Stimulated activated CD8-positive, alpha-beta memory T cell treated with anti-CD3 and anti-CD28 coated beads, Interleukin-15, amount 100 ng/mL, for 1 hour (primary cell): ENCODE measurements around the gene PARD3.

Source experiments
- DNase-seq: peaks from one replicate; pipeline ENCODE4 v3.0.0-alpha.2; 2020; ENCODE audit warnings: low read depth

PARD3 gene

GRCh38 chr10:34183016-34183796 lies 631.9 kb downstream of the PARD3 start:
- no peak for DNase-seq

- DNase-seq: no peak
Observed at GRCh38 chr10:34181553-34182300, 633.4 kb downstream of the PARD3 start.

GRCh38 chr10:34180749-34181148 lies 634.3 kb downstream of the PARD3 start:
- DNase-seq: no peak

GRCh38 chr10:34179280-34179679 lies 635.8 kb downstream of the PARD3 start:
- no peak for DNase-seq

- DNase-seq: no peak
Observed at GRCh38 chr10:34178756-34179155, 636.3 kb downstream of the PARD3 start.

- no peak for DNase-seq
Observed at GRCh38 chr10:34178196-34178595, 636.9 kb downstream of the PARD3 start.

GRCh38 chr10:34177445-34177844 lies 637.7 kb downstream of the PARD3 start:
- DNase-seq: no peak

- no peak for DNase-seq
Observed at GRCh38 chr10:34176351-34176750, 638.7 kb downstream of the PARD3 start.

- DNase-seq: no peak
Observed at GRCh38 chr10:34175121-34175520, 640.0 kb downstream of the PARD3 start.

- DNase-seq: no peak
Observed at GRCh38 chr10:34172936-34173533, 642.1 kb downstream of the PARD3 start.

GRCh38 chr10:34171957-34172527 lies 643.1 kb downstream of the PARD3 start:
- DNase-seq: no peak

GRCh38 chr10:34169677-34170076 lies 645.4 kb downstream of the PARD3 start:
- no peak for DNase-seq

- DNase-seq: no peak
Observed at GRCh38 chr10:34169131-34169530, 646.0 kb downstream of the PARD3 start.

- DNase-seq: no peak
Observed at GRCh38 chr10:34168439-34168838, 646.7 kb downstream of the PARD3 start.

- DNase-seq: no peak
Observed at GRCh38 chr10:34166823-34167222, 648.3 kb downstream of the PARD3 start.

- no peak for DNase-seq
Observed at GRCh38 chr10:34166354-34166753, 648.7 kb downstream of the PARD3 start.

GRCh38 chr10:34164029-34164428 lies 651.1 kb downstream of the PARD3 start:
- DNase-seq: no peak

- DNase-seq: no peak
Observed at GRCh38 chr10:34163075-34163905, 651.8 kb downstream of the PARD3 start.

GRCh38 chr10:34161777-34162370 lies 653.2 kb downstream of the PARD3 start:
- no peak for DNase-seq

GRCh38 chr10:34160595-34160994 lies 654.5 kb downstream of the PARD3 start:
- no peak for DNase-seq

GRCh38 chr10:34157501-34157900 lies 657.6 kb downstream of the PARD3 start:
- no peak for DNase-seq
